ENCODE measurements around the gene SPATA16.

DNA sequence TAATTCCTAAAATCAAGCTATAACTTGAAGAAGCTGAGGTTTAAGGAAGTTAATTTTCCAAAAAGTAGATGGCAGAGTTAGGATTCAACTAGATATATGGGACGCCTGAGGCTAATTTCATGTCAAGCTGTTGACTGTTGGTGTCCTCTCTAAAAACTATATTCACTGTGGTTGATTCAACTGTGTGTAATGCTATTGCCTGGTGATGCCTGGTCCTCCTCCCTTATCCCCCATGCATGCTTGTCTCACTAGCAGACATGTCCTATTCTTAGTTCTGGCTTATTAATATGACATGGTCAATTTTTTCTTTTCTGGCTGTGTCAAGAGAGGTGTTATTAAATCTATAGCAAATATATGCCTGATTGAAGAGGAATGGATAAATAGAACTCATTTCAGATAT is 156.1 kb downstream of the SPATA16 start:
- TF ChIP-seq, protein P1, sequence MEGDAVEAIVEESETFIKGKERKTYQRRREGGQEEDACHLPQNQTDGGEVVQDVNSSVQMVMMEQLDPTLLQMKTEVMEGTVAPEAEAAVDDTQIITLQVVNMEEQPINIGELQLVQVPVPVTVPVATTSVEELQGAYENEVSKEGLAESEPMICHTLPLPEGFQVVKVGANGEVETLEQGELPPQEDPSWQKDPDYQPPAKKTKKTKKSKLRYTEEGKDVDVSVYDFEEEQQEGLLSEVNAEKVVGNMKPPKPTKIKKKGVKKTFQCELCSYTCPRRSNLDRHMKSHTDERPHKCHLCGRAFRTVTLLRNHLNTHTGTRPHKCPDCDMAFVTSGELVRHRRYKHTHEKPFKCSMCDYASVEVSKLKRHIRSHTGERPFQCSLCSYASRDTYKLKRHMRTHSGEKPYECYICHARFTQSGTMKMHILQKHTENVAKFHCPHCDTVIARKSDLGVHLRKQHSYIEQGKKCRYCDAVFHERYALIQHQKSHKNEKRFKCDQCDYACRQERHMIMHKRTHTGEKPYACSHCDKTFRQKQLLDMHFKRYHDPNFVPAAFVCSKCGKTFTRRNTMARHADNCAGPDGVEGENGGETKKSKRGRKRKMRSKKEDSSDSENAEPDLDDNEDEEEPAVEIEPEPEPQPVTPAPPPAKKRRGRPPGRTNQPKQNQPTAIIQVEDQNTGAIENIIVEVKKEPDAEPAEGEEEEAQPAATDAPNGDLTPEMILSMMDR (IDR thresholded peaks at IDR 0.05), result no peak
- no peak for TF ChIP-seq POLR2A (IDR thresholded peaks at IDR 0.05)
- no peak for TF ChIP-seq POLR2AphosphoS5 (IDR thresholded peaks at IDR 0.05)

All from suprapubic skin (tissue), 4 donors.